ENCODE data around the gene LYPD6.

The LYPD6 gene

GRCh38 chr2:149348291-149348690, 17.9 kb downstream of the LYPD6 start:
- no peak for DNase-seq (ENCODE audit: low read depth)

DNA sequence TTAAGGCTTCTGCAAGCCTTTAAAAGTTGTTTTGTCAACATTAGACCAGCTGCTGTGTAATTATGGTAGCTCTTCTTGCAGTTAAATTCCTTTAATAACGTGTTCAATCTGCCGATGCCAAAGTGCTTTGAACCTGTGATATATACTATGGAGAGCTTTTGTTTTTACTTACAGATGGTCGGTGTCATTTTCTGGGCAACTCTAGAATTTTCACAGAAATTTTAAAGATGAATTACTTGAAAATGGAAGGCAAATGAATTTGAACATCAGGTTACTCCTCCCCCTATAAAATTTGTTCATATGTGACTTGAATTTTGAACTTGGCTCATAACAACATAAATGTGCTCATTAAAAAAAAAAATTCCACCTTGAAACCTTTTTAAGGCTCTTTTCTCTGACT, 23.0 kb downstream of the LYPD6 start:
- DNase-seq (ENCODE audit: low read depth): no peak

- peak; percentile 31 for DNase-seq (ENCODE audit: low read depth)
These were observed 25.5 kb downstream of the LYPD6 start for GRCh38 chr2:149355716-149356422.

GRCh38 chr2:149357058-149357457, 26.7 kb downstream of the LYPD6 start:
- DNase-seq (ENCODE audit: low read depth): no peak

DNA sequence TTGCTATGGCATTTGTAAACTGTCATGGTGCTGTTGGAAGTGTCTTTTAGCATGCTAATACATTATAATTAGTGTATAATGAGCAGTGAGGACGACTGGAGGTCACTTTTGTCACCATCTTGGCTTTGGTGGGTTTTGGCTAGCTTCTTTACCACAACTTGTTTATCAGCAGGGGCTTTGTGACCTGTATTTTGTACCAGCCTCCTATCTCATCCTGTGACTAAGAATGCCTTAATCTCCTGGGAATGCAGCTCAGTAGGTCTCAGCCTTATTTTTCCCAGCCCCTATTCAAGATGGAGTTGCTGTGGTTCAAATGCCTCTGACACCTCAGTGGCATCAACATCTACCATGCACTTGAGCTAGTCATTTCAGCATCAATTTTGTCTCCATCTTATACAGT, 29.7 kb downstream of the LYPD6 start:
- peak; percentile 67 for DNase-seq (ENCODE audit: low read depth)

DNA sequence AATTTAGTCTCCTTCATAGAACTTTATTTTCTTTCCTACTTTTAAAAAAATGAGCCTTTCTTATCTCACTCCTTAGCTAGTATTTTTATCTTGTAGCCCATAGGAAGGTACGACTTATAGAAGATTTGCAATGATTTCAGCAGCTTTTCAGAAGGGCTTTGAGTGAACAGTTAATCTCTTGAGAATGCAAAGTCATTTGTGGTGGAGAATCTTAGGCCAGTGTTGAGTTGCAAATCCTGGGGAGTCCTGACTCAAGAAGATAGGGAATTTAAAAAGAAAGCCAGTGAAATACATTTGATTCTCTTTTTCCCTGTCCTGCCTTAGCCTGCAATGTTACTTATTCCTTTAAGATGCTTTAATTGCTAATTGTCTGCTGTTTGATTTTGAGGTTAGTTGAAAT, 33.6 kb downstream of the LYPD6 start:
- peak; percentile 94 for DNase-seq (ENCODE audit: low read depth)

DNA sequence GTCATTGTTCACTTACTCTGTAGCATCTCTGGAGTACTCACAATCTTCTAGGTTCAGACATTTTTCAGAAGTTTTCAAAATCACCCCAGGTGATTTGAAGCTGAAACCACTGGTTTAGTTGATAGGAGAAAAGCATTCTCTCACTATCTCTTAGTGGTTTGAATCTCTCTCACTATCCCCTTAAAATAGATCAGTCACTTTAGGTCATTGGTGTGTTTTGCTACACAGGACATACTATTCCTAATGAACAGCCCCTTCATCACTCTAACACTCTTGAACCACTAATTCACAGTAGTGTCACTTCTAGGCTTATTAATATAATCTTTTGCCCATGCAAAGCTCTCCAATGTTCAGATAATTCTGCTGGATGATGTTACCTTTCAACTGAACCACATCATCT, 34.5 kb downstream of the LYPD6 start:
- no peak for DNase-seq (ENCODE audit: low read depth)

- DNase-seq (ENCODE audit: low read depth): peak; percentile 45
These were observed 35.7 kb downstream of the LYPD6 start for GRCh38 chr2:149365931-149366583.

- DNase-seq (ENCODE audit: low read depth): no peak
These were observed 39.8 kb downstream of the LYPD6 start for GRCh38 chr2:149370061-149370775.

- no peak for DNase-seq (ENCODE audit: low read depth)
These were observed 41.1 kb downstream of the LYPD6 start for GRCh38 chr2:149371476-149371875.

- peak; percentile 89 for DNase-seq (ENCODE audit: low read depth)
These were observed 45.5 kb downstream of the LYPD6 start for GRCh38 chr2:149375801-149376361.

DNA sequence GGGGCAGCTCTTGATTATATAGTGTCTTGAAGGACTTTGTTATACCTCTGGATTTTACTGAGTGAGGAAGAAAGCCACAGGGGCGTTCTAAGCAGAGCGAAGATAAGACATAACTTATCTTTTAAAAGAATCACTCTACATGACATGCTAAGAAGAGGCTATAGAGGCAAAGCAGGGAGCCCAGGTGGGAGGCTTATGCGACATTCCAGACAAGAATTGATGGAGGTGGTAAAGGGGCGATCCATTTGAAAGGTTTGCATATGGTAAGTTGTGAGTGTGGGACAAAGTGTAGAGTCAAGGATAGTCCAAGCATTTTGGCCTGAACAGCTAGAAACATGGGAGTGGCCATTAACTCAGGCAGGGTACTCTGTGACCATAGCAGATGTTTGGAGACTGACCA, 49.8 kb downstream of the LYPD6 start:
- no peak for DNase-seq (ENCODE audit: low read depth)

DNA sequence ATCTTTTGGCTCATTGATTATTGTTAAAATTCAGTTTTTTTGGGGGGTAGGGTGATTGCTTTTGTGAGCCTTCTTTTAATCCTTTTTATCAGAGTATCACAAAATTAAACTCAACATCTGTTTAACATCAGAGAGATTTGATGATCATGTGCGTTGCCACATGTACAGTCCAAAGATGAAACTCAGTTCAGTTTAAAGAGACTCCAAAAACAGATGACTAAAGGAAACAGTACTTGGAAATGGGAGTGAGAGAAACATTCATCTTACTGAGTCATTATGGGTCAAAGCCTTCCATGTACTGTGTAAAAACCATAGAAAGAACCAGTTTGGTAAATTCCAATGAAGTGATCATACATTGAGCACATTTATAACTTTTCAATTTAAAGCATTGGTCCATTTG, 53.0 kb downstream of the LYPD6 start:
- peak; percentile 84 for DNase-seq (ENCODE audit: low read depth)

DNA sequence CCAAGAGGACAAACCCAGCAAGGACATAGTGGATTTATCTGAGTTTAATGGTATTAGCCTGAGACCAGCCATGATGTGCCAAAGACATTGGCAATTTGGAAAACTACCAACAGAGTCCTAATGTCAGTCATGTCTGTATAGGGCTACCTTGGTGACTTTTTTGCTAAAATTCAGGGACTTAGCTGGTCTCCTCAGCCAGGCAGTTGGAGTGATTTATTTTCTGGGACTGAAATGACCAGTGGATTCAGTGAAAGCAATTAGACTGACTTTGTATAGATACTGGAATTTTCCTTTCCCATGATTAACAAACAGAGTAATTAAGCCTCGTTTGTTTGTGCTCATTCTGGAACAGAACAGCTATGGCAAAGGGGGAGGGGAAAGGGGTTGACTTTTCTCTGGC, 55.0 kb downstream of the LYPD6 start:
- no peak for DNase-seq (ENCODE audit: low read depth)

DNA sequence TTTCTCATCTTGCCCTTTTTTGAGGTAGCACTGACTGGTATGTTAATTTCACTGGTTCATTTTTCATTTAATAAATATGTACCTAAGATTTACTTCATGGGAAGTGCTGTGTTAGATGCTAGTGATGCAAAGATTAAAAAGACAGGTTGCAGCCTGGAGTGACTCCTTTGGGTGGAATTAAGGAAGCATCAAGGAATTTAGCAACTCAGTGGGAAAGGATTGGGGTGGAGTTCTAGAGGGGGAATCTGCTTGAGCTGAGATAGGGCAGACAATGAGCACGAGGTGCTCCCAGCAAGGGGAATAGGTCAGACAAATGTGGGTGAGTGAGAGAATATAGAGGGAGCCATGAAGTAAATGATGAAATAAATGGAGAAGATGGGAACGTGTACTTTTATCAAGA, 57.0 kb downstream of the LYPD6 start:
- no peak for DNase-seq (ENCODE audit: low read depth)

DNA sequence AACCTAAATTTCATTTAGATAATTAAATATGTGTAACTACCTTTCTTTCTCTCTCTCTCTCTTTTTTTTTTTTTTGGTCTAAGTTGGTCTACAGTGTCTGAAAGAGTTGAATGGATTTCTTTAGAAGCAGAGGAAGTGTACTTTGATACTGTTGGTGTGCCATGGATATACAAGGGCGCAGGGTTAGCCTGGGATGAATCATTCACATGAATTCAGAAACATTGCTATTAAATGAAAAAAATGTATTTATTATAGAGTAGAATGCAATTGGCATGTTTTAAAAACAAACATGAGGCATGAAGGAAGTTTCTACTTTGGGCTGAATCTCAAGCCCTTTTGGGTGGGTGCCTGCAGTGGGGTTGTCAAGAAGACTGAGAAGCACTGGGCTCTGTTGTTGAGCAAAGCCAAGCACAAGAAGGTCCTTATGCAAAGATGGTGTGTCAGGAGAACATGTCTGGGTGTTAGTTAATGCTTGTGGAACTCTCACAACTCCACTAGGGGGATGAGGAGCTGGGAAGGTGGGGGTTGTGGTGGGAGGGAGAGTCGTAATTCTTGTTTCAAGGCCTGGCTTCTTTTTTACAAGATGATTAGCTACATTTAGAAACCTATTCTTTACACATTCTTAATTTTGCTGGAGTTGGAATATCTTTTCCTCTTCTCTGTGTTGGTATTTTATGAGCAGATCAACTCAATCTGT, 57.9 kb downstream of the LYPD6 start:
- peak; percentile 43 for DNase-seq (ENCODE audit: low read depth)

DNA sequence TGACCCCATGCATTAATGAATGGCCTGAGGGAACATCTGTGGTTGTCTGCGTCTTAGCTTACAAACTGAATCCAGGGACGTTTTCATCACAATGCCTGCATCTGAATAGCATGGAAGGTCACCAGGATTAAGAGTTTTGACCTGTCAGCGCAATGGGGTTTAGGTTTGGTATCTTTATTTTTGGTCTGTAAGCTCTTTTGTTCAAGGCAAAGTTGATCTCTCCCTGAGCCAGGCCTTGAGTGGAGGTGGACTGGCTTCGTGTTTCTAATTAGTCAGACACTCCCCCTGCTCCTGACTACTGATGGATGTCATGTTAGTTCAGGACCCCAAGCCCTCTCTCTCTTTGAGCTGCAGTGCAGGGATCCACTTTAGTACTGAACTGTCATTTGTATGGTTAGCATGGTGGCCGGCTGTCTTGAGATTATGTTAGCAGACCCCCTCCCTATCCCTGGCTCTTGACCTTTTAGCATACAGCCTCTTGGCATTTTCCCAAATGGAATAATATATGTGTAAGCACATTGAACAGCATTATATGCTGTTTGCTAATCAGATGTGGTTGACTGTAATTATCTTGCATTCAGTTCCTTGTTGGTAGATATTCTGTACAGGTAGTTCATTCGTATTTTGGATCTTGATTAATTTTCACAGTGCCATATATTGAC, 59.2 kb downstream of the LYPD6 start:
- DNase-seq (ENCODE audit: low read depth): no peak

GRCh38 chr2:149393614-149394013, 63.2 kb downstream of the LYPD6 start:
- DNase-seq (ENCODE audit: low read depth): no peak

GRCh38 chr2:149394864-149395263, 64.5 kb downstream of the LYPD6 start:
- peak; percentile 23 for DNase-seq (ENCODE audit: low read depth)

- DNase-seq (ENCODE audit: low read depth): no peak
These were observed 69.7 kb downstream of the LYPD6 start for GRCh38 chr2:149399934-149400615.

- no peak for DNase-seq (ENCODE audit: low read depth)
These were observed 70.6 kb downstream of the LYPD6 start for GRCh38 chr2:149400997-149401396.
